OCI-LY7 (cell line): Measurements from ENCODE around the gene TWF2.

Experiments used
- EZH2phosphoT487 ChIP-seq: fragments of 200-600 bp; sonication (generic); IDR thresholded peaks from 2 replicates; pipeline ENCODE4 v1.6.1; 2018; ENCODE audit warnings: low read depth, borderline replicate concordance, mild to moderate bottlenecking, mixed run types, antibody characterized with exemption, low read length, moderate library complexity, mixed read lengths
- TF ChIP-seq, protein P1 (sequence below): fragments of 200-600 bp; sonication (generic); conservative IDR thresholded peaks from 2 replicates; pipeline ENCODE4 v1.5.1; 2014; ENCODE audit warnings: mild to moderate bottlenecking, antibody characterized with exemption, low read length, moderate library complexity, mixed read lengths

DNA sequence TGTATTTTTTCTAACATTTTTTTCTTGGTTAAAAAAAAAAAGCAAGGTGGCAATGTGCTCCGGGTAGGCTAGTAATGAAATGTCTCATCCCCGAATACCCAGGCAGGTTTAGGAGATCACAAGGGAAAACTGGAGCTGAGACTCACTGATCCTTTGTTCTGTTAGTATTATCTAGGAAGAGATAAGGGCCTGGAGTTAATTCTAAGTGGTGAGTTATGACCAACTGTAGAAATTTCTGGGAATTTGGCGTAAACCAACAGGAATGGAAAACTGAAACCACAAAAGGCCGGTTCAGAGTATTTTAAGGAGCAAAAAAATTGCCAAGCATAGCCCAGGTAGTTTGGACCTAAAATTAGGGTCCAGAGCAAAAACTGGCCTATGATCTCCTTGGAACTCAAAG is 19.0 kb upstream of the TWF2 start:
- TF ChIP-seq EZH2phosphoT487: no peak
- TF ChIP-seq, protein P1, sequence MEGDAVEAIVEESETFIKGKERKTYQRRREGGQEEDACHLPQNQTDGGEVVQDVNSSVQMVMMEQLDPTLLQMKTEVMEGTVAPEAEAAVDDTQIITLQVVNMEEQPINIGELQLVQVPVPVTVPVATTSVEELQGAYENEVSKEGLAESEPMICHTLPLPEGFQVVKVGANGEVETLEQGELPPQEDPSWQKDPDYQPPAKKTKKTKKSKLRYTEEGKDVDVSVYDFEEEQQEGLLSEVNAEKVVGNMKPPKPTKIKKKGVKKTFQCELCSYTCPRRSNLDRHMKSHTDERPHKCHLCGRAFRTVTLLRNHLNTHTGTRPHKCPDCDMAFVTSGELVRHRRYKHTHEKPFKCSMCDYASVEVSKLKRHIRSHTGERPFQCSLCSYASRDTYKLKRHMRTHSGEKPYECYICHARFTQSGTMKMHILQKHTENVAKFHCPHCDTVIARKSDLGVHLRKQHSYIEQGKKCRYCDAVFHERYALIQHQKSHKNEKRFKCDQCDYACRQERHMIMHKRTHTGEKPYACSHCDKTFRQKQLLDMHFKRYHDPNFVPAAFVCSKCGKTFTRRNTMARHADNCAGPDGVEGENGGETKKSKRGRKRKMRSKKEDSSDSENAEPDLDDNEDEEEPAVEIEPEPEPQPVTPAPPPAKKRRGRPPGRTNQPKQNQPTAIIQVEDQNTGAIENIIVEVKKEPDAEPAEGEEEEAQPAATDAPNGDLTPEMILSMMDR: no peak
